ENCODE results near the gene PGBD1.

The PGBD1 gene, protein sequence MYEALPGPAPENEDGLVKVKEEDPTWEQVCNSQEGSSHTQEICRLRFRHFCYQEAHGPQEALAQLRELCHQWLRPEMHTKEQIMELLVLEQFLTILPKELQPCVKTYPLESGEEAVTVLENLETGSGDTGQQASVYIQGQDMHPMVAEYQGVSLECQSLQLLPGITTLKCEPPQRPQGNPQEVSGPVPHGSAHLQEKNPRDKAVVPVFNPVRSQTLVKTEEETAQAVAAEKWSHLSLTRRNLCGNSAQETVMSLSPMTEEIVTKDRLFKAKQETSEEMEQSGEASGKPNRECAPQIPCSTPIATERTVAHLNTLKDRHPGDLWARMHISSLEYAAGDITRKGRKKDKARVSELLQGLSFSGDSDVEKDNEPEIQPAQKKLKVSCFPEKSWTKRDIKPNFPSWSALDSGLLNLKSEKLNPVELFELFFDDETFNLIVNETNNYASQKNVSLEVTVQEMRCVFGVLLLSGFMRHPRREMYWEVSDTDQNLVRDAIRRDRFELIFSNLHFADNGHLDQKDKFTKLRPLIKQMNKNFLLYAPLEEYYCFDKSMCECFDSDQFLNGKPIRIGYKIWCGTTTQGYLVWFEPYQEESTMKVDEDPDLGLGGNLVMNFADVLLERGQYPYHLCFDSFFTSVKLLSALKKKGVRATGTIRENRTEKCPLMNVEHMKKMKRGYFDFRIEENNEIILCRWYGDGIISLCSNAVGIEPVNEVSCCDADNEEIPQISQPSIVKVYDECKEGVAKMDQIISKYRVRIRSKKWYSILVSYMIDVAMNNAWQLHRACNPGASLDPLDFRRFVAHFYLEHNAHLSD

DNA sequence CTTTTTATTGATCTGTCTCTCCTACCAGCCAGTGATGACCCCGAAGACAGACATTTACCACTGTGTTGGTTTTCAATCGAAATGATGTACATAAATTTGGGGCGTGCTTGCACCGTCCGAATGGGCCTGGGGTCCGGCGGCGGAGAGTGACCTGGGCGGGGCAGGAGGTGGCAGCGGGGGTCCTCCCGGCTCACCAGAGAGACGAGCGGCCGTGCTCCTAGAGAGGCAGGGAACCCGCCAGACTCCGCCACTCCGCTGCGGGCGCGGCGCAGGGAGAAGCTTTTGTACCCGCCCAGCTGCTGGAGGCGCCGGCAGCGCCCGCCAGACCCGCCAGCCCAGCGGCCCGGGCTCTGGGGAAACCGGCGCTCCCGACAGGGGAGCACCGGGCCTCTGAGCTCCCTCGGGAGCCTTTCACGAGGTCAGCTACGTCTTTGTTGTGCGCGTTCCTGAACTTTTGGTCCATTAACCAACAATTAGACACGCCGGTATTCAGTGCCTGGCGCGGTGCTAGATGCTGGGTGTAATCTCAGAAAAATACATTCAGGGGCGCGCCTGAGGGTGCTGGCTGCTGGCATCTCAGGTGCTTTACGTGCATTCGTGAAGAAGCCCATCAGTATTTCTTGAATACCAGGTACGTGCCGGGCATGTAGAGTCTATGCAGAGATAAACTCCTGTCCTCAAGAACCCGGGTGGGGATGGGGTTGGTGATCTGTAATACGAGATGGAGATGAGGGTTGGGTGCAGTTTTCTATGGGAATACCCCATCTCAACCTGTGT lies at the start of gene PGBD1:
Gene PGBD1, plus strand, starts transcription at position 285 of the 777 bp plus-strand sequence. CDS start 2,242 bp downstream, outside the sequence.
- DNase-seq (ENCODE audit: low read depth in 3 of 3), result peak; percentile 19 to 62 (median 46)

- no peak for DNase-seq (ENCODE audit: low read depth in 3 of 3)
Measured at GRCh38 chr6:28232785-28233184, 48.6 kb upstream of the PGBD1 start.

GRCh38 chr6:28235912-28236452 lies 45.4 kb upstream of the PGBD1 start:
- DNase-seq (ENCODE audit: low read depth in 3 of 3), result no peak

- DNase-seq (ENCODE audit: low read depth in 3 of 3), result no peak
Measured at GRCh38 chr6:28239636-28240035, 41.7 kb upstream of the PGBD1 start.

DNA sequence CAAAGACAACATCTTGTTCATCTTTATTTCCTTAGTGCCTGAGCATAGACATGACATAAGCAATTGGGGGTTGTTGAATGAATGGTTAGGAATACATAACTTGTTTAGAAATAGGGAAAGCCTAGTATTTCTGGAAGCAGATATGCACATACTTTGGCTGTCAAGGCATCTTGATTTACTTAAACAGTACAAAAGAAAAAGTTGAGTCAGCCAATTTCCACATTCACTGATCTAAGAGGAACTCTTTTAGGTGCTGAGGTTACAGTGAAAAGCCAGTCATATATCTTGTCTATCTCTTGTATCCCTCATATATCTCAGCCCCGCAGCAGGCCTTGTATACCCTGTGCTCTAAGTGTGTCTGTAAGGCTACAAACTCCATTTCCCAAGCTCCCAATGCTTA lies 40.9 kb upstream of the PGBD1 start:
- no peak for DNase-seq (ENCODE audit: low read depth in 3 of 3)

GRCh38 chr6:28243946-28244345 lies 37.4 kb upstream of the PGBD1 start:
- no peak for DNase-seq (ENCODE audit: low read depth in 3 of 3)

- DNase-seq (ENCODE audit: low read depth in 3 of 3), result no peak
Measured at GRCh38 chr6:28245206-28245941, 36.0 kb upstream of the PGBD1 start.

GRCh38 chr6:28248916-28249315 lies 32.5 kb upstream of the PGBD1 start:
- DNase-seq (ENCODE audit: low read depth in 3 of 3), result no peak

GRCh38 chr6:28250747-28251146 lies 30.6 kb upstream of the PGBD1 start:
- DNase-seq (ENCODE audit: low read depth in 3 of 3), result no peak

GRCh38 chr6:28251661-28252008 lies 29.7 kb upstream of the PGBD1 start:
- peak in 1 of 3 experiments; percentile 14 for DNase-seq (ENCODE audit: low read depth in 3 of 3)

DNA sequence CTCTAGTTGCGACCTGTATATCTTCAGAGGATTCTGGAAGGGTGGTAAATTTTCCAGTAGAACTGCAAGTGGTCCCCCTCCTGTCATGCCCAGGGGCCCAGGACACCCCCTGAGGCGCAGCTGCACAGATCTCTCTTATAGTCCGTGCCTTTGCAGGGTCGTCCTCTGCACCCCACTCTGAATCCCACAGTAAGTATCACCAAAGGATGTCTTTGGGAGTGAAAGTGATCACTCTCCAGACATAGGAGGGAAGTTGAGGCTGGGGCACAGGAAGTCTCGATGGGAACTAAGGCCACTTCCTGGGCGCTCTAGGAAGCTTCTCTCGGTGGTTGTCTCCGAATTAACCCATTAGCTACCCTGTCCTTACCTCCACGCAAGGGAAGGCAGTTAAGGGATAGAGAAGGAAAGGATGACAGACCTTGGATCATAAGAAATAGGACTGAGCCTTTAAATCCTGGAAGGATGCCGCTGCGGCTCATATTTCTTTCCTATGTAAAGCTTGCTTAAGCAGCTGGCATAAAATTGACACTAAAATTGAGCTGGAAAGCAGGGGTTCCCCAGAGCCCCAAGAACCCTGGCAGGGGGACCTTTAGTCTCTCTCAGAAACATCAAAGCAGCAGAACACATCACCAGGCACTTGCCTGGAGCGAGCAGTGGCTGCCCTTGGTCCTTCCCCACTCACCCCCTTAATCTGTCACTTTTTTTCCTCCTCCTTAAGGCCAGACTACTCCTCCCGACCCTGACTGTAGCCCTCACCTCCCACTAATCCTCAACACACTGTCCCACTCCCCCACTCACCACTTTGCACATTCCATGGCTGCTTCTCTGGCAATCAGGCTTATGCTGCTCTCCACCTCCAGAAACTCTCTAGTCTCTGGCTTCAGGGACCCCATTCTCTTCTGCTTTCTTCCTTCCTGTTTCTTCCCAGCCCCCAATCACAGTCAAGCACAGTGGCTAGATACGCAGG lies 29.1 kb upstream of the PGBD1 start, which contains the start of gene ZKSCAN4:
Gene ZKSCAN4, minus strand, starts transcription at position 261 of the 967 bp plus-strand sequence. CDS start 289 bp downstream, outside the sequence.
- DNase-seq (ENCODE audit: low read depth in 3 of 3), result peak; percentile 64 to 73 (median 72)

GRCh38 chr6:28254121-28254519 lies 27.3 kb upstream of the PGBD1 start:
- no peak for DNase-seq (ENCODE audit: low read depth in 3 of 3)

DNA sequence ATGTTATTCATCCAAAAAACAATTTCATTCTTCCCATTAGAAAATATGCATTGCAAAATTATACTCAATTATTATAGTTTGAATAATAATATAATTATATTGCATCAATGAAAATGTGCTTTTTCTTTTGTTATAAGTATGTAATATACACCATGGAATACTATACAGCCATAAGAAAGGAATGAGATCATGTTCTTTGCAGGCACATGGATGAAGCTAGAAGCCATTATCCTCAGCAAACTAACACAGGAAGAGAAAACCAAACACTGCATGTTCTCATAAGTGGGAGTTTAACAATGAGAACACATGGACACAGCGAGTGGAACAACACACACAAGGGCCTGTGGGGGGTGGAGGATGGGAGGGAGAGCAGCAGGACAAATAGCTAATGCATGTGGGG lies 24.3 kb upstream of the PGBD1 start:
- no peak for DNase-seq (ENCODE audit: low read depth in 3 of 3)

DNA sequence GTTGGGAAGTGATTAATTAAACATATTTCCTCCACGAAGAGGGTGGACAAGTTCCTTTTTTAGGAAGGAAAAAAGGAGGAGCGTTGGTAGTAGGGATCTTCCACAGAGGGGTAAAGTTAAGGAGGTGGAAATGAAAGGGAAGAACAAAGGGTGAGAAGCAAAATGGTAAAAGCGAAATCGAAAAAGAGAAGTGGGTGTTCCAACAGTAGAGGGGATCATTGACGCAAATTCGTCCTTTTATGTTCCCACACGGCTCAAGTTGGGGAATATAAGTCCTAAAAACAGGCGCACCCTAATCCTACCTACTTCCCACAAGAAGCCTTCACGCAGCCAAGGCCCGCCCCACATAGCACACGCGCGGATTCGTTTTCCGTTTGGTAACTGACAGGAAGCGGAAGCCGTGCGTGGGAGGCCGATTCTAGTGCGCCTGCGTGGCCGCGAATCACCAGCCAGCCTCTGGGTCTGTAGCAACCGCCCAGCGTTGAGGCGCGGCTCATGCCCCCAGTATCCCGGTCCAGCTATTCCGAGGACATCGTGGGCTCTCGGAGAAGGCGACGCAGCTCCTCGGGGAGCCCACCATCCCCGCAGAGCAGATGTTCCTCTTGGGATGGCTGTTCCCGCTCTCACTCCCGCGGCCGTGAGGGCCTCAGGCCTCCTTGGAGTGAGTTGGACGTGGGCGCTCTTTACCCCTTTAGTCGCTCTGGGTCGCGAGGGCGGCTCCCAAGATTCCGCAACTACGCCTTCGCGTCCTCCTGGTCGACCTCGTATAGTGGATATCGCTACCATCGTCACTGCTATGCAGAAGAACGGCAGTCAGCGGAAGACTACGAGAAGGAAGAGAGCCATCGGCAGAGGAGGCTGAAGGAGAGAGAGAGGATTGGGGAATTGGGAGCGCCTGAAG lies 22.2 kb upstream of the PGBD1 start, which contains the start of gene NKAPL:
Gene NKAPL, plus strand, starts transcription at position 421 of the 901 bp plus-strand sequence. Its CDS starts 75 bp downstream, at position 496.
- peak; percentile 26 to 60 (median 27) for DNase-seq (ENCODE audit: low read depth in 3 of 3)

GRCh38 chr6:28263922-28264321 lies 17.4 kb upstream of the PGBD1 start:
- no peak for DNase-seq (ENCODE audit: low read depth in 3 of 3)

GRCh38 chr6:28264834-28265401 lies 16.5 kb upstream of the PGBD1 start:
- DNase-seq (ENCODE audit: low read depth in 3 of 3), result no peak

DNA sequence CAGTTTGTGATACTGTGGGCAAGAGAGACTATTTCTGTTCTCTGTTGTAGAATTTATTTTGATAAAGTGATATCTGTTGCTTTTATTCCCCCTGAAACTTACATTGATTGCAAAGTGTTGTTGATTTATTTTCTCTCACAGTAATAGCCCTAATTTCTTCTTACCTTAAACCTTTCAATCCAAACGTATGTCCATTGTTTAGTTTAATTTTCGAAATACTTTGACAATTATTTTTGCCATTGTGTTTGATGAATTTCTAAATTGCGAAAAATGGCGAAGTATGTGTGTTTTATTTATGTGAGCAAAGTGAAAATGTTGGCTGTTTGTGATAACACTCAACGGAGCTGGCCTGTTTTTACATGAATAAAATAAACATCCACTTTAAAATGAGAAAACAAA lies 14.8 kb upstream of the PGBD1 start:
- no peak for DNase-seq (ENCODE audit: low read depth in 3 of 3)
